22Rv1 (cell line): ENCODE data around the gene STEAP4.

ENCODE experiments used
- H3K27ac ChIP-seq: fragments of 450-650 bp; 2 replicates; pipeline ENCODE4 v1.5.1; 2017
- CTCF ChIP-seq: fragments of 450-650 bp; IDR thresholded peaks from 2 replicates; pipeline ENCODE4 v1.5.1; 2017; ENCODE audit warnings: mild to moderate bottlenecking
- ZFX ChIP-seq: fragments of 450-650 bp; IDR thresholded peaks from 2 replicates; pipeline ENCODE4 v1.6.1; 2017; ENCODE audit warnings: antibody characterized with exemption, borderline replicate concordance

STEAP4 gene

GRCh38 chr7:88314061-88314491 lies 7.4 kb upstream of the STEAP4 start:
- TF ChIP-seq ZFX (no peak), CTCF (no peak)
- H3K27ac ChIP-seq = no peak overlapping the region

- no peak overlapping the region for H3K27ac ChIP-seq
- TF ChIP-seq CTCF (no peak), ZFX (no peak)
Measured at GRCh38 chr7:88312061-88312663, 5.5 kb upstream of the STEAP4 start.

- TF ChIP-seq ZFX (no peak), CTCF (no peak)
- no peak overlapping the region for H3K27ac ChIP-seq
Measured at GRCh38 chr7:88311675-88312036, 5.0 kb upstream of the STEAP4 start.

- TF ChIP-seq CTCF = no peak
- TF ChIP-seq ZFX = no peak
- H3K27ac ChIP-seq = no peak overlapping the region
Measured at GRCh38 chr7:88310956-88311674, 4.4 kb upstream of the STEAP4 start.

- no peak overlapping the region for H3K27ac ChIP-seq
- TF ChIP-seq CTCF (no peak), ZFX (no peak)
Measured at GRCh38 chr7:88309819-88310218, 3.1 kb upstream of the STEAP4 start.

- no peak overlapping the region for H3K27ac ChIP-seq
- TF ChIP-seq ZFX (no peak), CTCF (no peak)
Measured at GRCh38 chr7:88307823-88308222, 1.1 kb upstream of the STEAP4 start.

- no peak for TF ChIP-seq CTCF
- TF ChIP-seq ZFX = no peak
- no peak overlapping the region for H3K27ac ChIP-seq
Measured at GRCh38 chr7:88307412-88307811, 718 bp upstream of the STEAP4 start.
